AG09319 (cell line): ENCODE results near the gene VPS25.
"Not testable (repeated sequence)": the region's sequence is repeated elsewhere in the genome, so short reads cannot be mapped to it uniquely, and the experiment has no call there.

ENCODE experiments used
- DNase-seq: peaks from one replicate; pipeline ENCODE4 v3.0.0-alpha.2; 2010; ENCODE audit warnings: low read depth; ENCODE audit errors: extremely low read depth
- CTCF ChIP-seq: IDR thresholded peaks from 2 replicates; pipeline ENCODE4 v1.5.1; 2011; ENCODE audit warnings: low read depth, mild to moderate bottlenecking, inconsistent platforms, low read length, moderate library complexity

VPS25 gene

GRCh38 chr17:42759982-42760651 lies 13.1 kb upstream of the VPS25 start:
- DNase-seq, result no peak
- no peak for TF ChIP-seq CTCF

- TF ChIP-seq CTCF, result no peak
- DNase-seq, result no peak
These were observed 12.3 kb upstream of the VPS25 start, which contains the start of gene RAMP2 for GRCh38 chr17:42760652-42761581. RAMP2 (plus strand) TSS chr17:42761227; CDS start chr17:42761262, 35 bp downstream.

- DNase-seq, result no peak
- no peak for TF ChIP-seq CTCF
These were observed 11.6 kb upstream of the VPS25 start for GRCh38 chr17:42761638-42762037.

- no peak for TF ChIP-seq CTCF
- DNase-seq, result no peak
These were observed 7.1 kb upstream of the VPS25 start for GRCh38 chr17:42766124-42766523.

DNA sequence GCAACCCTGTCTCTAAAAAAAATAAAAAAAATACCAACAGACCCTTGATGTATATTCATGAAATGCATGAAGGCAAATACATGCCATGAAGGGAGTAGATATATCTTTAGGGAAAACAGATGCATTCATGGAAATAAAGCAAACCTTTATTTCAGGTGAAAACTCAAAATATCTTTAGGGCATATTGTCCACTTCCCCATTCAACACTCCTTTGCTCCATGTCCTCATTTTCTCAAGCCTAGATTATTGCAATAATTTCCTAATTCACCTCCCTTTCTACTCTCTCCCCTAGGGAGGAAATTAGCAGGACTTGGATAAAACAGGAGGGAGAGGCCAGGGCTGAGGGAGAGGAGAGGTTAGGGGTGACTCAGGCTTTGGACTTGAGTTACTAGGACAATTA lies 5.7 kb upstream of the VPS25 start:
- no peak for TF ChIP-seq CTCF
- no peak for DNase-seq

GRCh38 chr17:42768006-42768405 lies 5.2 kb upstream of the VPS25 start:
- DNase-seq, result not testable (repeated sequence)

GRCh38 chr17:42769964-42770363 lies 3.3 kb upstream of the VPS25 start:
- not testable (repeated sequence) for DNase-seq

GRCh38 chr17:42772945-42773289 lies 332 bp upstream of the VPS25 start:
- no peak for TF ChIP-seq CTCF
- no peak for DNase-seq
